Mucosa of descending colon (tissue), 3 donors: ENCODE measurements around the gene ITGA3. TPM values are rescaled to one million over a fixed set of nuclear protein-coding genes. Genes with fewer than 3 reads are reported as not detected.

Source experiments
- ATAC-seq: fragments of 200-7000 bp; cut with Tn5 transposase; one replicate; pipeline ENCODE4 v1.9.1; 2020; ENCODE audit warnings: mild to moderate bottlenecking, moderate library complexity
- DNase-seq, 3 donors: peaks; one replicate each; pipeline ENCODE4 v3.0.0-alpha.2; 2020
- H3K36me3 ChIP-seq: fragments of 200-600 bp; one replicate; pipeline ENCODE4 v1.8.0; 2021; ENCODE audit warnings: low read depth, mild to moderate bottlenecking
- H3K4me1 ChIP-seq: fragments of 200-600 bp; one replicate; pipeline ENCODE4 v1.8.0; 2021; ENCODE audit warnings: low read depth, mild to moderate bottlenecking
- H3K4me3 ChIP-seq: fragments of 200-600 bp; one replicate; pipeline ENCODE4 v1.8.0; 2021; ENCODE audit warnings: mild to moderate bottlenecking
- H3K9me3 ChIP-seq: fragments of 200-600 bp; one replicate; pipeline ENCODE4 v1.8.0; 2021; ENCODE audit warnings: mild to moderate bottlenecking
- CTCF ChIP-seq: fragments of 200-600 bp; IDR thresholded peaks from one replicate; pipeline ENCODE4 v1.8.0; 2022; ENCODE audit warnings: antibody characterized with exemption, mild to moderate bottlenecking
- intact Hi-C, 2 donors: fragments of 100-400 bp; cut with DNase I in 1 of 2; cut with micrococcal nuclease in 1 of 2; formaldehyde crosslinking; loops; one replicate each; pipeline versions ENCODE4 v1.11.0 to v1.11.1; 2022; cut with DNase I, micrococcal nuclease
- total RNA-seq, 3 donors: library from RNA; stranded (reverse); fragmentation: NEBNext Ultra II Directional in 2 of 3; extraction: Animal tissue kit (Norgen Biotek cat#: 25700) in 2 of 3; gene quantifications; one replicate each; pipeline versions ENCODE4 v1.2.1 to v1.2.4, GENCODE V29; 2021 to 2023
- donor health status: DM: no; HTN: no; CAD: no; lungs with moderate emphysema.
- donor health status: DM: no; HTN: no; CAD: no.
- donor health status: DM: no; HTN: yes; CAD: no.

The ITGA3 gene
- total RNA-seq, 3 donors from 2014 or later, result 108 to 170 (median 108) TPM

GRCh38 chr17:50043290-50044148 is 12.4 kb upstream of the ITGA3 start:
- intact Hi-C loops, result no loop called here
- Histone ChIP-seq H3K36me3 (no peaks in the 10 kb centered on the region), H3K9me3 (no peaks in the 10 kb centered on the region), H3K4me1 (peaks cover 3% of the 10 kb centered on the region), H3K4me3 (no peak overlapping the region)
- DNase-seq, result peak in 2 of 3 donors; percentile 50 to 73
- ATAC-seq, result peak; percentile 80
- TF ChIP-seq CTCF, result no peak

GRCh38 chr17:50044483-50044882 is 11.4 kb upstream of the ITGA3 start:
- Histone ChIP-seq H3K4me3 (no peak overlapping the region), H3K4me1 (peaks cover 3% of the 10 kb centered on the region), H3K9me3 (no peaks in the 10 kb centered on the region), H3K36me3 (no peaks in the 10 kb centered on the region)
- no peak for TF ChIP-seq CTCF
- ATAC-seq (no peak), DNase-seq (peak in 1 of 3 donors; percentile 22)
- intact Hi-C loops, result no loop called here

GRCh38 chr17:50045154-50045553 is 10.8 kb upstream of the ITGA3 start:
- Histone ChIP-seq H3K36me3 (no peaks in the 10 kb centered on the region), H3K4me1 (peaks cover 3% of the 10 kb centered on the region), H3K9me3 (no peaks in the 10 kb centered on the region), H3K4me3 (no peak overlapping the region)
- TF ChIP-seq CTCF, result no peak
- intact Hi-C loops, result no loop called here
- DNase-seq (peak in 2 of 3 donors; percentile 46 to 49), ATAC-seq (peak; percentile 74)

GRCh38 chr17:50046179-50046578 is 9.7 kb upstream of the ITGA3 start:
- DNase-seq (peak in 1 of 3 donors; percentile 17), ATAC-seq (no peak)
- H3K36me3 ChIP-seq, result no peaks in the 10 kb centered on the region
- peaks cover 3% of the 10 kb centered on the region for H3K4me1 ChIP-seq
- H3K9me3 ChIP-seq, result no peaks in the 10 kb centered on the region
- intact Hi-C loops, result no loop called here
- no peak for TF ChIP-seq CTCF
- H3K4me3 ChIP-seq, result no peak overlapping the region

GRCh38 chr17:50046667-50047066 is 9.2 kb upstream of the ITGA3 start:
- Histone ChIP-seq H3K9me3 (no peaks in the 10 kb centered on the region), H3K36me3 (no peaks in the 10 kb centered on the region), H3K4me1 (peaks cover 3% of the 10 kb centered on the region), H3K4me3 (no peak overlapping the region)
- no peak for TF ChIP-seq CTCF
- no peak for ATAC-seq
- intact Hi-C loops, result no loop called here
- DNase-seq, result peak in 1 of 3 donors; percentile 39
